ENCODE data around the gene IPO13.

The IPO13 gene

DNA sequence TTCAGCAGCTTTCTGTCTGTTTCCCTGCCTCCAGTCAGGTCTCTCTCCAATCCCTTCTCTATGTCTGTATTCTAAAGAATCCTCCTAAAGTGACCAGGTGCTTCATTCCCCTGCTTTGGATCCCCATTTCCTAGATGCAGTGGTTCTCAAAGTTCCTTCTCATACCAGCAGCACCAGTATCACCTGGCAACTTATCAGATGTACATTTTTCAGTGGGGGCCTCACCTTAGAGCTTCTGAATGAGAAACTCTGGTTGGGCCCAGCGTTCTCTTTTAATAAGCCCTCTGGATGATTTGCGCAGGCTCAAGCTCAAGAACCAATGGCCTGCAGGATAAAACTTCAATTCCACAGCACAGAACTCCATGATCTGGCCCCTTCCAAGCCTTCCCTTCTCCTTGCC is 38.5 kb upstream of the IPO13 start:
- Histone ChIP-seq H3K4me2 (ENCODE audit: insufficient read depth, low read length) (no peak overlapping the region), H3K79me2 (ENCODE audit: insufficient read depth, low read length) (no peaks in the 10 kb centered on the region), H3K9me3 (ENCODE audit: insufficient read depth, low read length, severe bottlenecking) (no peaks in the 10 kb centered on the region), H3K27me3 (ENCODE audit: insufficient read depth, low read length, poor library complexity) (no peaks in the 10 kb centered on the region), H3K4me1 (ENCODE audit: insufficient read depth, low read length) (no peaks in the 10 kb centered on the region), H2AFZ (ENCODE audit: low read depth, low read length) (no peak overlapping the region), H3K9ac (ENCODE audit: low read depth, low read length) (no peak overlapping the region), H3K36me3 (ENCODE audit: insufficient read depth, low read length) (0 out of 2 replicates have a peak, but pooled peaks cover 5% of the 10 kb centered on the region), H3K4me3 (ENCODE audit: low read depth in 1 of 2, low read length in 2 of 2) (no peak overlapping the region), H4K20me1 (ENCODE audit: insufficient read depth, low read length) (0 out of 2 replicates have a peak, but pooled peaks cover 1% of the 10 kb centered on the region), H3K27ac (ENCODE audit: low read length) (no peak overlapping the region)
- DNase-seq (no peak), ATAC-seq (ENCODE audit: insufficient read depth, low read depth) (no peak)
- no peak for TF ChIP-seq CTCF (IDR thresholded peaks at IDR 0.05; ENCODE audit: borderline replicate concordance, extremely low read depth, low read length, poor library complexity, severe bottlenecking)
- no peak for TF ChIP-seq EZH2 (IDR thresholded peaks at IDR 0.05; ENCODE audit: borderline replicate concordance, low read depth, low read length, severe bottlenecking)

DNA sequence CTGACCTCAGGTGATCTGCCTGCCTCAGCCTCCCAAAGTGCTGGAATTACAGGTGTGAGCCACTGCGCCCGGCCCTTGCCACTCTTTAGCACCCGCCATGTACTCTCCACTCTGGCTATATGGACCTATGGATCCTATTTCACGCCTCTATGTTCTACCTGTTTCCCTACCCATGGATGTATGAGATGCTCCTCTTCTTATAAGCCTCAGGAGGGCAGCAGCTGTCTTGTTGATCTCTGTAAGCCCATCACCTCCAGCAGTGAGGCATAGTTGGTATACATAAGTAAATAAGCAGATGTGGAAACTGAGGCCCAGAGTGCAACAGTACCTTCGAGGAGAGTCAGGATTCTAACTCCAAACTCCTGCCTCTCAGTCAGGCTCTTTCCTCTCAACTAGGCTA is 37.9 kb upstream of the IPO13 start:
- no peaks in the 10 kb centered on the region for H3K27me3 ChIP-seq (ENCODE audit: insufficient read depth, low read length, poor library complexity)
- no peaks in the 10 kb centered on the region for H3K9me3 ChIP-seq (ENCODE audit: insufficient read depth, low read length, severe bottlenecking)
- DNase-seq (no peak), ATAC-seq (ENCODE audit: insufficient read depth, low read depth) (no peak)
- no peaks in the 10 kb centered on the region for H3K4me1 ChIP-seq (ENCODE audit: insufficient read depth, low read length)
- H3K4me2 ChIP-seq (ENCODE audit: insufficient read depth, low read length) = no peak overlapping the region
- no peaks in the 10 kb centered on the region for H4K20me1 ChIP-seq (ENCODE audit: insufficient read depth, low read length)
- H3K4me3 ChIP-seq (ENCODE audit: low read depth in 1 of 2, low read length in 2 of 2) = no peak overlapping the region
- no peaks in the 10 kb centered on the region for H3K79me2 ChIP-seq (ENCODE audit: insufficient read depth, low read length)
- 0 out of 2 replicates have a peak, but pooled peaks cover 5% of the 10 kb centered on the region for H3K36me3 ChIP-seq (ENCODE audit: insufficient read depth, low read length)
- peak; percentile 6 for TF ChIP-seq CTCF (IDR thresholded peaks at IDR 0.05; ENCODE audit: borderline replicate concordance, extremely low read depth, low read length, poor library complexity, severe bottlenecking)
- TF ChIP-seq EZH2 (IDR thresholded peaks at IDR 0.05; ENCODE audit: borderline replicate concordance, low read depth, low read length, severe bottlenecking) = no peak
- H2AFZ ChIP-seq (ENCODE audit: low read depth, low read length) = no peak overlapping the region
- no peak overlapping the region for H3K9ac ChIP-seq (ENCODE audit: low read depth, low read length)
- H3K27ac ChIP-seq (ENCODE audit: low read length) = no peak overlapping the region

- Histone ChIP-seq H3K9me3 (ENCODE audit: insufficient read depth, low read length, severe bottlenecking) (no peaks in the 10 kb centered on the region), H3K27ac (ENCODE audit: low read length) (no peak overlapping the region), H3K4me1 (ENCODE audit: insufficient read depth, low read length) (no peaks in the 10 kb centered on the region), H3K36me3 (ENCODE audit: insufficient read depth, low read length) (0 out of 2 replicates have a peak, but pooled peaks cover 5% of the 10 kb centered on the region), H2AFZ (ENCODE audit: low read depth, low read length) (no peak overlapping the region), H4K20me1 (ENCODE audit: insufficient read depth, low read length) (no peaks in the 10 kb centered on the region), H3K4me2 (ENCODE audit: insufficient read depth, low read length) (no peak overlapping the region), H3K27me3 (ENCODE audit: insufficient read depth, low read length, poor library complexity) (no peaks in the 10 kb centered on the region), H3K79me2 (ENCODE audit: insufficient read depth, low read length) (no peaks in the 10 kb centered on the region), H3K4me3 (ENCODE audit: low read depth in 1 of 2, low read length in 2 of 2) (no peak overlapping the region), H3K9ac (ENCODE audit: low read depth, low read length) (no peak overlapping the region)
- DNase-seq (no peak), ATAC-seq (ENCODE audit: insufficient read depth, low read depth) (no peak)
- peak; percentile 13 for TF ChIP-seq CTCF (IDR thresholded peaks at IDR 0.05; ENCODE audit: borderline replicate concordance, extremely low read depth, low read length, poor library complexity, severe bottlenecking)
- TF ChIP-seq EZH2 (IDR thresholded peaks at IDR 0.05; ENCODE audit: borderline replicate concordance, low read depth, low read length, severe bottlenecking) = no peak
Measured at GRCh38 chr1:43910343-43910742, 36.4 kb upstream of the IPO13 start.

DNA sequence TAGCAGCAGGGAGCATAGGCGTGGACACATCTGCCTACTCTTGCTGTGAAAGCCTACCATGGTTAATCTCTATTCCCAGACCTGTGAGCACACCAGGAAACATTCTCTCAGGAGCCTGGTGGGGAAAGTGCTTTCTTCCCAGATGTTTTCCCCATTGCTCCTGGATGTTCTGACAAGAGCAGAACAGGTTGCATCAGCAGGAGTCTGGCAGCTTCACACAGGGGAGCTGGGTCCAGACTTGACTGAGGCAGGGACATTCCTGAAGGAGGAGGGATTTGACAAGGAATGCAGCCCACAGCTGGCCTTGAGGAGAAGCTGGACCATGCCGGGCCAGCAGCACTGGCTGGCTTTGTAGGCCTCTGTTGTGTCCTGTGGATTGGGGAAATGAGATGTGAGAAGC is 34.1 kb upstream of the IPO13 start:
- no peak overlapping the region for H3K4me2 ChIP-seq (ENCODE audit: insufficient read depth, low read length)

More for the DNA sequence above, 34.1 kb upstream of the IPO13 start:
- Histone ChIP-seq H3K27ac (ENCODE audit: low read length) (no peak overlapping the region), H3K9ac (ENCODE audit: low read depth, low read length) (no peak overlapping the region), H3K27me3 (ENCODE audit: insufficient read depth, low read length, poor library complexity) (no peaks in the 10 kb centered on the region), H2AFZ (ENCODE audit: low read depth, low read length) (no peak overlapping the region), H3K79me2 (ENCODE audit: insufficient read depth, low read length) (no peaks in the 10 kb centered on the region), H3K4me3 (ENCODE audit: low read depth in 1 of 2, low read length in 2 of 2) (no peak overlapping the region), H3K36me3 (ENCODE audit: insufficient read depth, low read length) (0 out of 2 replicates have a peak, but pooled peaks cover 5% of the 10 kb centered on the region), H3K9me3 (ENCODE audit: insufficient read depth, low read length, severe bottlenecking) (no peaks in the 10 kb centered on the region), H4K20me1 (ENCODE audit: insufficient read depth, low read length) (no peaks in the 10 kb centered on the region), H3K4me1 (ENCODE audit: insufficient read depth, low read length) (no peaks in the 10 kb centered on the region)
- no peak for TF ChIP-seq EZH2 (IDR thresholded peaks at IDR 0.05; ENCODE audit: borderline replicate concordance, low read depth, low read length, severe bottlenecking)
- TF ChIP-seq CTCF (IDR thresholded peaks at IDR 0.05; ENCODE audit: borderline replicate concordance, extremely low read depth, low read length, poor library complexity, severe bottlenecking) = no peak
- ATAC-seq (ENCODE audit: insufficient read depth, low read depth) (no peak), DNase-seq (no peak)
